DMS114 treated with DMSO at 0.1 percent for 48 hours (cell line): ENCODE measurements around the gene CARF.
A peak's percentile ranks its signal among the peaks of the same experiment; 100 is the strongest.
"Not testable (repeated sequence)": the region's sequence is repeated elsewhere in the genome, so short reads cannot be mapped to it uniquely, and the experiment has no call there.

Experiments
- DNase-seq: peaks from one replicate; lab custom pipeline; 2025; ENCODE audit not compliant: unreplicated experiment; lab: John Stamatoyannopoulos, UW

CARF gene, protein sequence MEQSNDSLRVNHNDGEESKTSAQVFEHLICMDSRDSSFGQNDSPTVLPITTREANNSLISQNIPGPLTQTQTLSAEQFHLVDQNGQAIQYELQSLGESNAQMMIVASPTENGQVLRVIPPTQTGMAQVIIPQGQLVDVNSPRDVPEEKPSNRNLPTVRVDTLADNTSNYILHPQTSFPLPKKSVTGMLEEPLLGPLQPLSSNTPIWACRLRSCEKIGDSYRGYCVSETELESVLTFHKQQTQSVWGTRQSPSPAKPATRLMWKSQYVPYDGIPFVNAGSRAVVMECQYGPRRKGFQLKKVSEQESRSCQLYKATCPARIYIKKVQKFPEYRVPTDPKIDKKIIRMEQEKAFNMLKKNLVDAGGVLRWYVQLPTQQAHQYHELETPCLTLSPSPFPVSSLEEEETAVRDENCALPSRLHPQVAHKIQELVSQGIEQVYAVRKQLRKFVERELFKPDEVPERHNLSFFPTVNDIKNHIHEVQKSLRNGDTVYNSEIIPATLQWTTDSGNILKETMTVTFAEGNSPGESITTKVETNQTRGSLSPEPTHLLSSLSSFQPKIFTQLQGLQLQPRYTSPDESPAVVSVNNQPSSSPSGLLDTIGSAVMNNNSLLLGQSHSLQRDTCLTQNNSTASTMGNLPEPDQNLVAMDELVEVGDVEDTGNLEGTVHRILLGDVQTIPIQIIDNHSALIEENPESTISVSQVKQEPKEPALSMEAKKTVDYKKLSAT

DNA sequence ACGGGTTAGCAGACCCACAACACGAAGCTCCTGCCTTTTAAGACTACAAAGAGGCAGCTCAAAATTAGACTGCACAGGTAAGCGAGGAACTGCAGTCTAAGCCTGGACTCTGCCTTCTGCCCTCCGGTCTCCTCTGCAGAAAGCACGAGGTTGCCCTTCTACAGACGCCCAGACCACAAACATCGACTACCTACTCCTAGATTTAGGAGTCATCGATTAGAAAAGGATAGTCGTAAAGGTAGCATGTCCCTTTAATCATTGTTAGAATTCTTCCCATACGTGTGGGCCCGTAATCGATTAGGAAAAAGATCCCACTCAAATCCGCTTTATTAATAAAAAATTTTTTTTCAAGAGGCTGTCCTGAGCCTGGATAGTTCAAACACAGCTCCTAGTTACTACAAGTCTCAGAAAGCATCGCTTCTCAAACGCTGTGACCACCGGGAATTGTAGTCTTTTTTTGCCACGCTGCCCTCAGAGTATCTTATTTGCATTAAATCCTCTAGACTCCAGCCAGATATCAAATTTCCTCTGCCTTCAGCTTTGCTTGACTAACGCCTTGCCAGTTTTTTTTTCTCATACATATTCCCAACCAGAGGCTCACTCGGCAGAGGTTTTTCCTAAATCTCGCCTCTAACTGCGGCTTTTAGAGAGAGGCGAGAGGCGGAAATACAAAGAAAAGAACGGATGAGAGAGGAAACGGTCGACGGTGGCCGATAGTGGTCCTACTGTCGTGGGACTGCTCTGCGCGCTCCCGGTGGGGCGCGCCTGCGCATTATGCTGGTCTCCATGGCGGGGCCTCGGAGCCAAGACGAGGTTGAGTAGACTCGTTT, at the start of gene CARF, which contains the start of gene WDR12:
TSS of gene CARF (plus strand) at position 764 of the 830 bp plus-strand sequence. CDS start 29,628 bp downstream, outside the sequence.
TSS of gene WDR12 (minus strand) at position 162 of the 830 bp plus-strand sequence. CDS start 197 bp downstream, outside the sequence.
- peak; percentile 95 for DNase-seq

DNA sequence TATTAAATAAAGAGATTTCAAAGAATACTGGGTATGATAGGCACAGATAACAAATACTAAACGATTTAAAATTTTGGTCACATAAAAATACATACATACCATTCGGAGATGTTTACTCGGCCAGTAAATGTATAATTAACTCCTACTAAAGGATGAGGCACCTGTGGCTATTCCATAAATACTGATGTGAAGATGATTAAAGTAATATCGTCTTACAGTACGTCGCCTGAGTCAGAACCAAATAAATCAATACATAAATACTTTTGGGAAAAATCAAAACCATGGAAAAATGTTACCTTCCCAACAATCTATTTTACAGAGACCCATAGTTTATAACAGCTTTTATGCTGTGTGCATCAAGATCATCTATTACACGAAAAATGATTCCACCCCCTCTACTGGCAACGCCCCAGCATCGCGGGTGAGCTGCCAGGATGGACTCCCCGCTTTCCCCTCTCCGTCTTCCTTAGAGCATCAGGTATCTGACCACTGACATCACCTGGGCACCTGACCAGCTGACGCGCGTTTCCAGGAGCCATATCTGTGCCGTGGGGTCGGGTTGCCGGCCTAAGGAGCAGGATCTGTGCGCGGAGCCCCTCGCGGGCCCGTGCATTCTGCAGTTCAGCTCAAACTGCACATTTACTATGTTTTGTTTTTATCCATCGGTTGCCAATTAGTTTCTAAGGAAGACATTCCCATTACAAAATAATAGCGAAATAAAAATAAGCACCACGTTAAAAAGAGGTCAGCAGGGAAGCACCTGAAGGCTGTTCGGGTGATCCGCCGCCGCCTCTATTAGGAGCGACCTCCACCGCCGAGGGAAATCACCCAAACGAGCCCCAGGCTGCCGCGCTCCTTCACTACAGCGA, 41.4 kb upstream of the CARF start:
- DNase-seq: peak; percentile 60

DNA sequence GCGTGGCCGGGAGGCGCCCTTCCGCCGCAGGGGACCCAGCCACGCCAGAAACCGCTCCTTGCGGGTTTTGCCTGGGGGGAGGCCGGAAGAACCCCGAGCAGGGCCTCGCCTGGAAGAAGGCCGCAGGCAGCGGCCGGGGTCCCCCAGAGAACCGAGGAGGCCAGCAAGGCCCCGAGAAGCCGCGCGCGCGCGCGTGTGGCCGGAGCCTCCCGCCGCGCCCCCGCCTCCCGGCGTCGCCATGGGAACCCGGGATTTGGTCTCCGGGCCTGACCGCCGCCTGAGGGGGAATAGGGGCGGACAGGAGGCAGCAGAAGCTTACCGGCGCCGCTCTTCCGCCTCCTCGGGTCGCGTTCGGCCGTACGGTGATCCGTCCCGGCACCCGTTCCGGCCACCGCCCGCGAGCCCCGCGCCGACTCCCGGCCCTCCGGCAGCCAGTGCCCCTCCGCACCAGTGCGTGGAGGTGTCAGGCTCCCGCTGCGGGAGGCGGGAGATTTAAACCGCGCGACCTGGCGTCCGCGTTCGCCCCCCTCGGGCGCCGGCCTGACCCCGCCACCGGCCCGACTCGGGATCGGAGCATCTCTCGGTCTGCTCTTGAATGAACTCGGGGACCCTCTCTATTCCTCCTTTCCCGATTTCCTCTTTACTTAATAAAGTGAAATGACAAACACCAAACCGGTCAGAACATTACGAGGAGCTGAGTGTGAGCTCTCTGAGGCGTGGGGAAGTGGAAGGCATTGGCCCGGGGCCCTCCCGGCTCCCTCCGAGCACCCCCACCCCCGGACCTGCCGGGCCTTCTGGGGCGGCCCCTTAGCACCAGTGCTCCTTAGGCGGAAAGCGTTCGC, 40.6 kb upstream of the CARF start, which contains the start of gene ICA1L:
TSS of gene ICA1L (minus strand) at position 467 of the 842 bp plus-strand sequence. CDS start 42,757 bp downstream, outside the sequence.
- no peak for DNase-seq

DNA sequence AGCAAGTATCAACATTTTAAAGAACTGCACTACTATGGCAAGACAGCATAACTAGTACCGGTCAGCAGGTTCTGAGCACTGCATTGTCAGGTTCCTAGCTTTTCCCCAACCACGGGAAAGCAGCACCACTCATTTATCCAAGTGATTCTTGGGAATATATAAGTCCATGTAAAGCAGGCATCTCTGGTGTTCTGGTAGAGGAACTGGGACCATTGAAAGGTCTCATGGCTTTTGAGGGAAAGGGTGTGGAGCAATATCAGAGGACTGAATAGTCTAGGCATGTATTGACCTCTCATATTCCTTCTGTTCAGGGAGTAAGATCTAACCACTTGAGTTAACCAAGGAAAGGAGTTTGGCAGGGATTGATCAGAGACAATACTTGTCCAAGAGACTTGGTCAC, 34.4 kb upstream of the CARF start:
- no peak for DNase-seq

DNA sequence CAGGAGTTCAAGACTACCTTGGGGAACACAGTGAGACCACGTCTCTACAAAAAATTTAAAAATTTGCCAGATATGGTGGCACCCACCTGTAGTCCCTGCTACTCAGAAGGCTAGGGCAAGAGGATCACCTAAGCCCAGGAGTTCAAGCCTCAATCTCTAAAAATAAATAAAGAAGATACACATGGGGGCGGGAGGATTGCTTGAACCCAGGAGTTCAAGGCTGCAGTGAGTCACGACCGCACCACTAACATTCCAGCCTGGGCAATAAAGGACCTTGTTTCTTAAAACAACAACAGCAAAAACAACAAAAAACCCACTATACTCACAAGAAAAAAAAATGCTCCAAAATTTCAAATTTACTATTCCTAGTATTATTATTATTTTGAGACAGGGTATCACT, 30.5 kb upstream of the CARF start:
- no peak for DNase-seq

DNA sequence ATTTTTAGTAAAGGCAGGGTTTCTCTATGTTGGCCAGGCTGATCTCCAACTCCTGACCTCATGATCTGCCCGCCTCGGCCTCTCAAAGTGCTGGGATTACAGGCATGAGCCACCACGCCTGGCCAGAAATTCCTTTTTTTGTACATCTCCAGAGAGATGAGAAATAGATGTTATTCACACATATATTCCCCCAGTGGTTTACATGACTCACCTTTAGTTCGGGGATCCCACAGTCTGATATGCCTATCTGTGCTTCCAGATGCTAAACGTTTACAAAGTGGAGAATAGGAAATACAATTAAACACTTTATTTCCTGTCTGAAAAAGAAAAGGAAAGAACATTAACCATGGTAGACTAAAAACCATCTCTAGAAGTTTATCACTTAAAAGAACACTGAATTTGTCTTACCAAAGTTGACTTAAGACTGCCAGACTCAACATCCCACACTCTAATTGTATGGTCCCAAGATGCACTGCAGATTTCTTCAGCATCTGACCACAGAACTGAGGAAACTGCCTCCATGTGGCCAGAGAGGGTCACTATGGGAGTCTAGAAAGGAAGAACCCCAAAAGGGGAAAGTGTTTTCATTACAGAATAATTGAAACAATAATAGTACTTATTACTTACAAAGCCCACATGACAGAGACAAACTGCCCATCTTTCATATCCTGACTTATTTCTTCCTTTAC, 27.9 kb upstream of the CARF start:
- DNase-seq: no peak

DNA sequence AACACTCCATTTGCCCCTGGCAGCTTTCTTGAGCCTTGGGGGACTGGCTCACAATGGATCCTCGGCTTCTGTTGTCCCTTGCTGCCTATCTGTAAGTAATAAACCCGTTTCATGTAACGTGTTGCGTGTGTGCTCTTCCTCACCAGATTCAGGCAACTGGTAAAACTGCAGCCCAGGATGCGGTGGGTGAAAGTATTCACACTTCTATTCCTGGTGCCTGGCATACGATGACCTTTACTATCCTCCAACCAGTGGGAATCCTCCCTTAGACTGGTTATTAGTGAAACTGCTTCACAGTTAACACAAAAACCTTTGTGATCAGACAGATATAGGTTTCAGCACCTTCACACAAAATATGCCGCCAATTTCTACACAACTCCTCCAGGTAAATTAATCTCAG, 26.9 kb upstream of the CARF start:
- no peak for DNase-seq

DNA sequence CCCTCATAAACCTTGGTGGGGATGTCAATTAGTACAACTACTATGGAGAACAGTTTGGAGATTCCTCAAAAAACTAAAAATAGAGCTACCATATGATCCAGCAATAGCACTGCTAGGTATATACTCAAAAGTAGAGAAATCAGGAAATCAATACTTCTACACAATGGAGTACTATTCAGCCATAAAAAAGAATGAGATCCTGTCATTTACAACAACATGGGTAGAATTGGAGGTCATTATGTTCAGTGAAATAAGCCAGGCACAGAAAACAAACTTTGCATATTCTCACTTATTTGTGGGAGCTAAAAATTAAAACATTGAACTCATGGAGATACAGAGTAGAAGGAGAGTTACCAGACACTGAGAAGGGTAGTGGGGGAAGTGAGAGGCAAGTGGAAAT, 6.6 kb upstream of the CARF start:
- DNase-seq: not testable (repeated sequence)

DNA sequence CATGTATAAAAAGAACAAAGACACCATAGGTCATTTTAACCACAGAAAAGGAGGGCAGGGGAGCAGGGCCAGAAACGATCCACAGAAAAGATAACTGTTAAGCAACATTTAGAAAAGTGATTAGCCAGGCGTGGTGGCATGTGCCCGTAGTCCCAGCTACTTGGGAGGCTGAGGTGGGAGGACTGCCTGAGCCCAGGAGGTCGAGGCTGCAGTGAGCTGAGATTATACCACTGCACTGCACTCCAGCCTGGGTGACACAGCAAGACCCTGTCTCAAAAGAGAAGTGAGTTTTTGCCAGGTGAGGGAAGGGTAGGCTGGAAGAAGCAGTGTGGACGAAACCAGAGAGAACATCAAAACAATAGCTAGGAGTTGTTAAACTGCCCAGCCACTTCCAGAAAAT, 3.9 kb upstream of the CARF start:
- DNase-seq: no peak

DNA sequence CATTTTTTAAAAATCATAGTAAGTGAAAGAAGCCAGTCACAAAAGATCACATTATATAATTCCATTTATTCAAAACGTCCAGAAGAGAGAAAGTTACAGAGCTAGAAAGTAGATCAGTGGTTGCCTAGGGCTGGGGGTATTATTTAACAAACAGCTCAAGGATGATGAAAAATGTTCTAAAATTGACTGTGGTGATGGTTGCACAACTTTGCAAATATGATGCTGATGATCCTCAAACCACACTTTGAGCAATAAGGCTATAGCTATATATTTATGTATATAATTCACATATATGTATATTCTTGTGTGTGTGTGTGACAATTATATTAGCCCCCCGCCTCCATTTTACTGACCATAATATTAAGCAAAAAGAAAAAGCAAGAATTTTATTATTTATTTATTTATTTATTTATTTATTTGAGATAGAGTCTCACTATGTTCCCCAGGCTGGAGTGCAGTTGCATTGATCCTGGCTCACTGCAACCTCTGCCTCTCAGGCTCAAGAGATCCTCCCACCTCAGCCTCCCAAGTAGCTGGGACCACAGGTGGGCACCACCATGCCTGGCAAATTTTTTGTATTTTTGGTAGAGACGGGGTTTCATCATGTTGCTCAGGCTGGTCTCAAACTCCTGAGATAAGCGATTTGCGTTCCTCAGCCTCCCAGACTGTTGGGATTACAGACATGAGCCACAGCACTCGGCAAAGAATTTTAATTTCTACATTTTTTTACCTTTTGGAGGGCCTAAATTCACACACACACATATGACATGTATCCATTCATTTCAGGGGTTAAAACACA, 2.5 kb upstream of the CARF start:
- no peak for DNase-seq

DNA sequence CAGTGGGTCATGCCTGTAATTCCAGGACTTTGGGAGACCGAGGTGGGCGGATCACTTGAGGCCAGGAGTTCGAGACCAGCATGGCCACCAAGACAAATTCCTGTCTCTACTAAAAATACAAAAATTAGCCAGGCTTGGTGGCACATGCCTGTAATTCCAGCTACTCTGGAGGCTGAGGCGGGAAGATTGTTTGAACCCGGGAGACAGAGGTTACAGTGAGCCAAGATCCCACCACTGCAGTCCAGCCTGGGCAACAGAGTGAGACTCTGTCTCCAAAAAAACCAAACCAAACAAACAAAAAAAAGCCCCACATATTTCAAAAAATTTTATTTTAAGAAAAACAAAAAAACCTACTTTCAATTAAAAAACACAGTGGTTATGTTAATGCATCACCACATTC, 1.8 kb upstream of the CARF start:
- DNase-seq: not testable (repeated sequence)

DNA sequence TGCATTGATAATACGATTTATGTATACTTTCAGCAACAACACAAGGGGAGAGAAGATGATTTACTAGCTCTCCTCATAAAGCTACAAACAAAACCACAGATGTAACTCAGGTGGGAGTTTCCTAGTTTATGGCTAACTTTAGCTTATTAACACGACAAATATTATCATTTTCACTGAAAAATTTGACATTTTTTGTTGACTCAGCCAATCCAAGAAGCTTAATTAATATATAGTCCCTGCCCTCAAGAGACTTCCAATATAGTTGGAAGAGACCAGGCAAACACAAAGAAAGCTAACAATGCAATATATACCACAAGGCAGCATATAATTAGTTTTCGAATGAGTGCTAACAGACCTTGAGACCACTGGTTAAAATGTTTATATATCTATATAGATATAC, 1.4 kb upstream of the CARF start:
- DNase-seq: no peak

DNA sequence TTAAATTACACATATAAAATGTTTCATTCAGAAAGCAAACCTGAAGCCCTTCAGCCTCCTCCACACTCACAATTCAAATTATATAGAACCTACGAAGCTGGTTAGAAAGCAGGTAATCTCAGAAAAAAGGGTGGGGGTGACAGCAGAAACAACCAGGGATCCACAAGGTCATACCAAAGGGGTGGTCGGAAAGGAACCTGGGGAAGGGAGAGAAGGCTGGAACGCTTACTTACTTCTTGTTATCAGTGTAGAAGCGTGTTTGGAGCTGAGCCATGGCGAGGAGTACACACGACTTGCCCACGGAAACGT, 918 bp upstream of the CARF start:
- no peak for DNase-seq

DNA sequence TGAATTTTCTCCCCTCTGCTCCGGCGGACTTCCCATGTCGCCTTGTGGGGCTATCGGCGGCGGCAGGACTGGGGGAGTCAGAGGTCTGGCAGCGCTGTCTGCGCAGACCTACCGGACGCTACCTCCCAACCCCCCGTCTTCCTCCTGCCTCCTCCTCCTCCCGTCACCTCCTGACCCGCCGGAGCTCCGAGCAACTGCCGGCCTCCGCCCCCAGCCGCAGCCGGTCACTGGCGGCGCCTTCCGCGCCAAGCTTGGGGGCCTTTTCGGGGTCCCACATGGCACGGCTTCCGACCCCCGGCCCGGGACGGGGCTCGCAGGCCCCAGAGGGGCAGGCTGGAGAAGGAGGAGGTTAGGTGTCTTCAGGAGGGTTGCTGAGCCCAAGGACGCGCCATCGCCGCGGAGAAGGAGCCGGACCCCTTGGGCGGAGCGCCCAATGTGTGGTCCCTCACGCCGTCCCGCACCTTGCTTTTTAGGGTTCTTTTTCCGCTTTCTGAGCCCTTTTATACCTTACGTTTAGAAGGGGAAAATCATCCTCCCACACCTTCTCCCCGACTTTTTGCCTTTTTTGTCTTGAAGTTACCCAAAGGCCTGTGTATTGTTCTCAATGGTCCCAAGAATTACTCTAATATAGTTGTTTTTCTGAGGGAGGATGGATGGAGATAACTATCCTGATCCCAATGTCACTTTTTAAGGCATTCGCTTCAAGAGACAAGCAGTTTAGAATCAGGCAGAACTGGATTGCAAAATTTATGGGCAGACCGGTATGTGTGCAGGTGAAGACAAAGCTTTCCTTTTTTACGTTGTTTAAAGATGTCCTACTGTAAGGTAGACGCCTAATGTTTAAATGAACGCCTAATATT, 497 bp downstream of the CARF start:
- DNase-seq: not testable (repeated sequence)

DNA sequence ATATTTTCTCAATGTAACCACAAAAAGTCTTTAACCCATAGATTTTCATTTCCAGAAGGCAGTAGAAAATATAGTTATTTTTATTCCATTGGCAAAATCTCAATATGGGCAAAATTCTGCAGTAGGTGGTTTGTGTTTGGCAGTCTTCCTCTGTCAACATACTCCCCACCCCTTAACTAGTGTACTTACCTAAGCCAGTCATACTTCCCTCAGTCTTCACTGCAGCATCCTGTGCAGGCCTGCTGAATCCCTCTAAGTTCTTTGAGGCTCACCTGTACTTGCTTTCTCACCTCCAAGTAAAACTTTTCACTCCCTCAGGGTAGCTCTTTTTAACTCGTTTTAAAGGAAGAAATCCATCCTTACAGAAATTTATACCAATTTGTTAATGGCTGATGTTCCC, 6.8 kb downstream of the CARF start:
- DNase-seq: no peak

DNA sequence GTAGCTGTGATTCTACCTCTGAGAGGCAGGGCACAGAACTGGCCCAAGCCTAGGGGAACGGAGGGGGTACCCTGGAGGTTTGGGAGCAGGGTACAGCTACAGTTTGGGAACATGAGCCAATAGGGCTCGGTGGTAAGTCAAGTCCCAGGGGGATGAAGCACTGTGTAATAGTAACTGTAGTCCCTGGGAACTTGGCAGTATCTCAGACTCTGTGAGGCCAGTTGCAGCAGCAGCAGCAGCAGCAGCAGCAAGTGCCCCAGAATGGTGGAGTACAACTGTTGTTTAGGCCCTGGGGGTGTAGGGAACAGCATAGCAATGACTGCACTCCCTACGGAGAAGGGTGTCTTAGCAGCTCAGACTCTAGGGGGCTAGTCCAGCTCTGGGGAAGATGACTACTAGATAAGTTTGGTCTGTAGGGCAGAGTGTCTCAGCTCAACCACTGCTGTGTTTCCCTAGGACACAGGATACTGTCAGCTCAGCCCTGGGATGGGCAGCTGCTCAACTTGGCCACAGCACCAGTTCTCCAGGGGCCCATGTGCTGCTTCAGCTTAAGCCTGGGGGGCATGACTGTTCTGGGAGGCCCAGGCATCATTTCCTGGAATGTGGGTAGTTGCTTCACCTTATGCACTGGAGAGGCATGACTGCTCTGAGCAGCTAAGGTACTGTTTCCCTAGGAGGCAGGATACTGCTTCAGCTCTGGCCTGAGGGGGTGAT, 20.5 kb downstream of the CARF start:
- no peak for DNase-seq

DNA sequence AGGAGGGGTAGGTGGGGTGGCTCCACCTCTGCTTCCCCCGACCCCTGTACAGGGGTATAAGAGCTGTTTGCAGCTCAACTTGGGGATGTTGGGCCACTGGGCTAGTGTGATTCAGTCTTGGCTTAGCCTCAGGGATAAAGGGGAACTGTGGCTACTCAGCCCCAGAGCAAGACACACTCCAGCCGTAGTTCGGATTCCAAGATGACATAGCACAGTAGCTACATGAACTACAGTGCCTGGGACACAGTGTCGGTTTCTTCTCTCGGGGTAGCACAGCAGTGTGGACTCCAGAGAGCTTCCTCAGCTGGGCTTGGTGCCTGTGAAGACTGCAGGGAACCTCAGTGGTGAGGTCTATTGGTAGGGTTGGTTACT, 21.1 kb downstream of the CARF start:
- no peak for DNase-seq
